ENCODE measurements around the gene PRKG1. TPM values are rescaled to one million over a fixed set of nuclear protein-coding genes. Genes with fewer than 3 reads are reported as not detected.

The PRKG1 gene
- total RNA-seq, 2 donors from 2014 or later, result 8.1 to 16.6 TPM

DNA sequence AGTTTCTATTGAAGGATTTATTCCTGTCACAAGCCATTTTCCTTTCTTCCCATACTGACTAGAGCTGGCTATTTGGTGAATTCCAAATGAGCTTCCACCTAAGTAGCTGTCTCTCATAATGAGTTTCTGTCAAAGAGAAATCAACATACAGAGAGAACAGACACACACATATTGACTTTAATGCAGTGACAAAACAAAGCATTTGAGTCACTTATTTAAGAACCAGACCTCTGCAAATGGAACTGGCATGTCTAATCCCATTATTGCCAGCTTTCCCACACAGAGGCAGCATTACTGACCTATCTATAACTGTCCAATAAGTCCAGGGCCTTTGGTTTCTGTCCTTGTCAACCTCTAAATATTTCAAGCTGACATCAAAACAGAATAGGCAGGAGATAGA, 804.4 kb downstream of the PRKG1 start:
- no peak overlapping the region for H3K4me3 ChIP-seq
- H3K27ac ChIP-seq, result peak overlapping the region; percentile 15
- H3K9me3 ChIP-seq, result no peaks in the 10 kb centered on the region
- H3K36me3 ChIP-seq, result no peaks in the 10 kb centered on the region
- TF ChIP-seq, protein P1, sequence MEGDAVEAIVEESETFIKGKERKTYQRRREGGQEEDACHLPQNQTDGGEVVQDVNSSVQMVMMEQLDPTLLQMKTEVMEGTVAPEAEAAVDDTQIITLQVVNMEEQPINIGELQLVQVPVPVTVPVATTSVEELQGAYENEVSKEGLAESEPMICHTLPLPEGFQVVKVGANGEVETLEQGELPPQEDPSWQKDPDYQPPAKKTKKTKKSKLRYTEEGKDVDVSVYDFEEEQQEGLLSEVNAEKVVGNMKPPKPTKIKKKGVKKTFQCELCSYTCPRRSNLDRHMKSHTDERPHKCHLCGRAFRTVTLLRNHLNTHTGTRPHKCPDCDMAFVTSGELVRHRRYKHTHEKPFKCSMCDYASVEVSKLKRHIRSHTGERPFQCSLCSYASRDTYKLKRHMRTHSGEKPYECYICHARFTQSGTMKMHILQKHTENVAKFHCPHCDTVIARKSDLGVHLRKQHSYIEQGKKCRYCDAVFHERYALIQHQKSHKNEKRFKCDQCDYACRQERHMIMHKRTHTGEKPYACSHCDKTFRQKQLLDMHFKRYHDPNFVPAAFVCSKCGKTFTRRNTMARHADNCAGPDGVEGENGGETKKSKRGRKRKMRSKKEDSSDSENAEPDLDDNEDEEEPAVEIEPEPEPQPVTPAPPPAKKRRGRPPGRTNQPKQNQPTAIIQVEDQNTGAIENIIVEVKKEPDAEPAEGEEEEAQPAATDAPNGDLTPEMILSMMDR (IDR thresholded peaks at IDR 0.05), result no peak
- DNase-seq, result no peak
- no peak overlapping the region for H3K9ac ChIP-seq (ENCODE audit: low read depth in 2 of 2, low read length in 2 of 2)
- H3K27me3 ChIP-seq, result no peaks in the 10 kb centered on the region
- intact Hi-C loops (cut with DNase I), result no loop called here
- no peaks in the 10 kb centered on the region for H3K4me1 ChIP-seq

DNA sequence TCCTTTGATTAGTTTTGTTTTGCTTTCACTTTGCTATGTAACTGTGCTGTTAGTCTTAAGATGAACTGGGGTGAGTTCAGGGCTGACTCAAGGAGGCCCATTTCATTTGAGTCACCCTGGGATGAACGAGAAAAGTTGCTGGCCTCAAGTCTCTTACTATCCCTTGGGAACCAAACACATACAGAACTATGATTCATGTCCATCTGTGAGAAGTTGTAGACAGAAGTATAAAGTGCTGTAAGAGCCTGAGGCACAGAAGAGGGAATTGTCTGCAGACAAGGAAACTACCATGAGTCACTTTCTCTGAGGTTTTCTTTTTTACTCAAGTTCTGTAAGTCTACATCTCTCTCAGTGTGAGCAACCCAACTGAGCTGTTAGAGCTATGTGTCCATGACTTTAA, 805.0 kb downstream of the PRKG1 start:
- peak overlapping the region; percentile 15 for H3K27ac ChIP-seq
- no peaks in the 10 kb centered on the region for H3K9me3 ChIP-seq
- no peaks in the 10 kb centered on the region for H3K4me1 ChIP-seq
- no peak overlapping the region for H3K4me3 ChIP-seq
- no peak for DNase-seq
- H3K9ac ChIP-seq (ENCODE audit: low read depth in 2 of 2, low read length in 2 of 2), result no peak overlapping the region
- no peaks in the 10 kb centered on the region for H3K27me3 ChIP-seq
- H3K36me3 ChIP-seq, result no peaks in the 10 kb centered on the region
- TF ChIP-seq, protein P1 (IDR thresholded peaks at IDR 0.05), result no peak
- intact Hi-C loops (cut with DNase I), result no loop called here

DNA sequence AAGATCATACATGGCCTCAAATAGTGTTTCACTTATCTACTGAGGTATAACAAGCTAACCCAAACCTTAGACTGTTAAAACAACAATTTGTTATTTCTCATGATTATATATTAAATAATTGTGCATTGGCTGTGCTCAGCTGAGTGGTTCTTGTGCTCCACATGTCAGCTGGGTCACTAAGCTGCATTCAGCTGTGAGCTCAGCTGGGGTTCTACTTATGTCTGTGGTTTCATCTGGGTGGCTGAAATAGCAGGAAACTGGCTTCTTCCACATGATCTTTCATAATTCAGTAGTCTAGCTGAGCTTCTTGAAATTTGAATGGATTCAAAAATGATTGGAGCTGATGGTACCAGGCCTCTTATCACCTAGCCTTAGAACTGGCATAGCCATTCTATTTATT, 806.9 kb downstream of the PRKG1 start:
- H3K9ac ChIP-seq (ENCODE audit: low read depth in 2 of 2, low read length in 2 of 2), result no peak overlapping the region
- intact Hi-C loops (cut with DNase I), result no loop called here
- no peak overlapping the region for H3K4me3 ChIP-seq
- no peaks in the 10 kb centered on the region for H3K4me1 ChIP-seq
- no peaks in the 10 kb centered on the region for H3K9me3 ChIP-seq
- no peak for DNase-seq
- no peaks in the 10 kb centered on the region for H3K36me3 ChIP-seq
- H3K27ac ChIP-seq, result no peak overlapping the region
- no peaks in the 10 kb centered on the region for H3K27me3 ChIP-seq
- TF ChIP-seq, protein P1 (IDR thresholded peaks at IDR 0.05), result no peak

DNA sequence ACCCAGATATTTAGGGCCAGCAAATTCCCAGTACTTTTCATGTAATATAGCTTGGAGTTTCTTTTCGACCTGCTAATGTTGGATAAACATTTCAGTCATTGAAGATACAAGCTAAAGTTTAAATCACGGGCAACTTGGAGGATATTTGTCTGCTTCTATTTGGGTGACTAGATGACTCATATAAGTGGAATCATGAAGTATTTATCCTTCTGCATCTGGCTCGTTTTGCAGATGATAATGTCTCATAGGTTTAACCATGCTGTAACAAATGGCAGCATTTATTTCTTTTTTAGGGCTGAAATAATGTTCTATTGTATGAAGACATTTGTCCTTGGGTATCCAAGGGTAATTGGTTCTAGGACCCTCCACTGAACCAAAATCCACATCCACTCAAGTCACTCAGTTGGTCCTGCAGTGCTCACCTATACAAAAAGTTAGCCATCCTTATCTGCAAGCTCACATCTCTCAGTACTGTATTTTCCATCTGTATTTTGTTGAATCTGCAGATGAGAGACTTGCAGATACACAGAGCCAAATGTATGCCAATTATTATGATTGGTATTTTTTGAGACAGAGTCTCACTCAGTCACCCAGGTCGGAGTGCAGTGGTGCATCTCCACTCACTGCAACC, 812.3 kb downstream of the PRKG1 start:
- Histone ChIP-seq H3K36me3 (no peaks in the 10 kb centered on the region), H3K27me3 (no peaks in the 10 kb centered on the region), H3K4me1 (no peaks in the 10 kb centered on the region), H3K9me3 (no peaks in the 10 kb centered on the region), H3K4me3 (no peak overlapping the region), H3K27ac (no peak overlapping the region), H3K9ac (ENCODE audit: low read depth in 2 of 2, low read length in 2 of 2) (no peak overlapping the region)
- intact Hi-C loops (cut with DNase I), result no loop called here
- TF ChIP-seq, protein P1 (IDR thresholded peaks at IDR 0.05), result no peak
- no peak for DNase-seq

DNA sequence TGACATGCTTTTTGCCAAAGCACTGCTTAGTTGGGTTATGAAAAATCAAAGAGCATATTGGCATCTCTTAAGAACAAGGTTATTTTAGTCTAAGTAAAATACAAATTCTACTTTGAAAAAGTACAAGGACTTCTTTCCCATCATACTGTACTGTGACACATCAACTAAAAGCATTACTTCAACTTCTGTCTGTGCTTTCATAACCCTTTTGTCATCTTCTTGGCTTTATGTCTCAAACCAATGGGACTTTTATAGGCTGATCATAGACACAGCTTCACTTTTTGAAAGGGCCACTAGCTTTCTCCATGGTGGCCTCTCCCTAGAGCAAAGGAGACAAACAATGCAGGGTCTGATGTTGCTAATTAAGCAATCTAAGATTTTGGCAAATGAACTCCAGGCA, 814.0 kb downstream of the PRKG1 start:
- Histone ChIP-seq H3K4me1 (no peaks in the 10 kb centered on the region), H3K4me3 (no peak overlapping the region), H3K27ac (no peak overlapping the region), H3K9me3 (no peaks in the 10 kb centered on the region), H3K9ac (ENCODE audit: low read depth in 2 of 2, low read length in 2 of 2) (no peak overlapping the region), H3K36me3 (no peaks in the 10 kb centered on the region), H3K27me3 (no peaks in the 10 kb centered on the region)
- no peak for DNase-seq
- TF ChIP-seq, protein P1 (IDR thresholded peaks at IDR 0.05), result no peak
- intact Hi-C loops (cut with DNase I), result no loop called here

Measured in colonic mucosa (tissue), 4 donors.